Chondrocyte (in vitro differentiated cells): Measurements from ENCODE around the gene ADH1B. TPM values are rescaled to one million over a fixed set of nuclear protein-coding genes. Genes with fewer than 3 reads are reported as not detected.

Experiments
- DNase-seq: peaks from one replicate; pipeline ENCODE4 v3.0.0; 2021; ENCODE audit warnings: mixed read lengths, low spot score
- H3K27ac Mint-ChIP-seq: one replicate; pipeline ENCODE4 v1.8.0; 2021; ENCODE audit warnings: mild to moderate bottlenecking, moderate library complexity, mixed read lengths; ENCODE audit not compliant: unreplicated experiment
- H3K27me3 Mint-ChIP-seq: 2 replicates; pipeline ENCODE4 v1.8.0; 2021; ENCODE audit warnings: low read depth, mixed read lengths
- H3K36me3 Mint-ChIP-seq: 2 replicates; pipeline ENCODE4 v1.8.0; 2021; ENCODE audit warnings: low read depth, mixed read lengths
- H3K4me1 Mint-ChIP-seq: 2 replicates; pipeline ENCODE4 v1.8.0; 2021; ENCODE audit warnings: low read depth, mild to moderate bottlenecking, mixed read lengths
- H3K4me3 Mint-ChIP-seq: one replicate; pipeline ENCODE4 v1.8.0; 2021; ENCODE audit warnings: mild to moderate bottlenecking, moderate library complexity, mixed read lengths; ENCODE audit not compliant: unreplicated experiment
- H3K9me3 Mint-ChIP-seq: 2 replicates; pipeline ENCODE4 v1.8.0; 2021; ENCODE audit warnings: low read depth, mixed read lengths
- CTCF ChIP-seq: fragments of 200-600 bp; sonication (generic); IDR thresholded peaks from 2 replicates; pipeline ENCODE4 v1.5.0; 2021; ENCODE audit warnings: antibody characterized with exemption, mild to moderate bottlenecking, moderate library complexity
- total RNA-seq: library from RNA; stranded (reverse); gene quantifications from 3 replicates; pipeline ENCODE4 v1.2.1, GENCODE V29; 2021

ADH1B gene
- total RNA-seq, 1 donor from 2014 or later: 1.2 TPM

GRCh38 chr4:99314211-99314610 lies 7.0 kb downstream of the ADH1B start:
- Mint-ChIP-seq H3K9me3 (no peaks in the 10 kb centered on the region), H3K27ac (no peak overlapping the region)

GRCh38 chr4:99310389-99310788 lies 10.8 kb downstream of the ADH1B start:
- Mint-ChIP-seq H3K36me3 (no peaks in the 10 kb centered on the region), H3K9me3 (no peaks in the 10 kb centered on the region), H3K27me3 (no peaks in the 10 kb centered on the region), H3K4me1 (peaks cover 2% of the 10 kb centered on the region), H3K4me3 (no peak overlapping the region), H3K27ac (no peak overlapping the region)
- no peak for TF ChIP-seq CTCF
- no peak for DNase-seq

More at GRCh38 chr4:99314211-99314610, 7.0 kb downstream of the ADH1B start:
- H3K4me3 Mint-ChIP-seq: no peak overlapping the region
- DNase-seq: no peak
- no peaks in the 10 kb centered on the region for H3K27me3 Mint-ChIP-seq
- no peaks in the 10 kb centered on the region for H3K36me3 Mint-ChIP-seq
- peaks cover 5% of the 10 kb centered on the region for H3K4me1 Mint-ChIP-seq
- no peak for TF ChIP-seq CTCF

- peaks cover 15% of the 10 kb centered on the region for H3K4me1 Mint-ChIP-seq
- DNase-seq: no peak
- H3K27me3 Mint-ChIP-seq: no peaks in the 10 kb centered on the region
- no peak overlapping the region for H3K4me3 Mint-ChIP-seq
- H3K36me3 Mint-ChIP-seq: peaks cover 4% of the 10 kb centered on the region
- peaks cover 7% of the 10 kb centered on the region for H3K9me3 Mint-ChIP-seq
- no peak overlapping the region for H3K27ac Mint-ChIP-seq
- TF ChIP-seq CTCF: no peak
Measured at GRCh38 chr4:99305638-99306400, 15.4 kb downstream of the ADH1B start.

- peaks cover 7% of the 10 kb centered on the region for H3K36me3 Mint-ChIP-seq
- H3K4me3 Mint-ChIP-seq: no peak overlapping the region
- H3K9me3 Mint-ChIP-seq: peaks cover 31% of the 10 kb centered on the region
- no peak for DNase-seq
- H3K27me3 Mint-ChIP-seq: no peaks in the 10 kb centered on the region
- H3K27ac Mint-ChIP-seq: peak overlapping the region; percentile 93
- no peak for TF ChIP-seq CTCF
- H3K4me1 Mint-ChIP-seq: peaks cover 25% of the 10 kb centered on the region
Measured at GRCh38 chr4:99301376-99302164, 19.6 kb downstream of the ADH1B start.

GRCh38 chr4:99300934-99301333 lies 20.3 kb downstream of the ADH1B start:
- Mint-ChIP-seq H3K27ac (peak overlapping the region; percentile 93), H3K4me3 (no peak overlapping the region), H3K4me1 (peaks cover 25% of the 10 kb centered on the region), H3K9me3 (peaks cover 38% of the 10 kb centered on the region), H3K36me3 (peaks cover 9% of the 10 kb centered on the region), H3K27me3 (no peaks in the 10 kb centered on the region)
- no peak for DNase-seq
- no peak for TF ChIP-seq CTCF
